H9 (cell line): ENCODE data around the gene YRDC. TPM values are rescaled to one million over a fixed set of nuclear protein-coding genes. Genes with fewer than 3 reads are reported as not detected.

ENCODE experiments used
- DNase-seq: peaks from one replicate; pipeline ENCODE4 v3.0.0-alpha.2; 2017
- H2AFZ ChIP-seq: one replicate; pipeline ENCODE4 v1.6.1; 2013; ENCODE audit warnings: mild to moderate bottlenecking, low read length, control low read depth, moderate library complexity
- H2AK5ac ChIP-seq: 2 replicates; pipeline ENCODE4 v1.6.1; 2013; ENCODE audit warnings: low read length, control low read depth, mixed read lengths; ENCODE audit not compliant: insufficient read length
- H2BK120ac ChIP-seq: one replicate; pipeline ENCODE4 v1.6.1; 2013; ENCODE audit warnings: low read depth, mild to moderate bottlenecking, low read length, control low read depth, inconsistent platforms; ENCODE audit not compliant: poor library complexity, severe bottlenecking
- H2BK12ac ChIP-seq: 2 replicates; pipeline ENCODE4 v1.6.1; 2013; ENCODE audit warnings: low read length, control low read depth, mixed read lengths, low read depth; ENCODE audit not compliant: insufficient read length
- H2BK15ac ChIP-seq: 2 replicates; pipeline ENCODE4 v1.6.1; 2013; ENCODE audit warnings: low read depth, low read length, control low read depth
- H2BK20ac ChIP-seq: one replicate; pipeline ENCODE4 v1.6.1; 2013; ENCODE audit warnings: low read depth, mild to moderate bottlenecking, low read length, control low read depth, inconsistent platforms; ENCODE audit not compliant: poor library complexity, severe bottlenecking
- H2BK5ac ChIP-seq: 2 replicates; pipeline ENCODE4 v1.6.1; 2013; ENCODE audit warnings: low read length, control low read depth, mixed read lengths; ENCODE audit not compliant: insufficient read length
- H3K14ac ChIP-seq: 2 replicates; pipeline ENCODE4 v1.6.1; 2013; ENCODE audit warnings: low read length, control low read depth; ENCODE audit not compliant: insufficient read depth
- H3K18ac ChIP-seq: 2 replicates; pipeline ENCODE4 v1.6.1; 2013; ENCODE audit warnings: low read depth, mild to moderate bottlenecking, mixed read lengths, low read length, control low read depth; ENCODE audit not compliant: insufficient read length
- H3K23ac ChIP-seq: 2 replicates; pipeline ENCODE4 v1.6.1; 2013; ENCODE audit warnings: low read length, control low read depth, mixed read lengths, low read depth; ENCODE audit not compliant: insufficient read length
- H3K23me2 ChIP-seq: 2 replicates; pipeline ENCODE4 v1.6.1; 2013; ENCODE audit warnings: low read depth, mild to moderate bottlenecking, mixed read lengths, low read length, control low read depth; ENCODE audit not compliant: insufficient read length, poor library complexity, severe bottlenecking
- H3K27ac ChIP-seq: 2 replicates; pipeline ENCODE4 v1.5.1; 2013; ENCODE audit warnings: low read length, control low read depth, mixed read lengths, low read depth; ENCODE audit not compliant: insufficient read length
- H3K27me3 ChIP-seq: 2 replicates; pipeline ENCODE4 v1.6.1; 2013; ENCODE audit warnings: low read length, control low read depth, inconsistent platforms; ENCODE audit not compliant: insufficient read depth
- H3K4ac ChIP-seq: 2 replicates; pipeline ENCODE4 v1.6.1; 2013; ENCODE audit warnings: low read depth, mild to moderate bottlenecking, control low read depth, inconsistent platforms, low read length, moderate library complexity
- H3K4me1 ChIP-seq: 2 replicates; pipeline ENCODE4 v1.6.1; 2013; ENCODE audit warnings: low read length, control low read depth, inconsistent platforms; ENCODE audit not compliant: insufficient read depth
- H3K4me2 ChIP-seq: 2 replicates; pipeline ENCODE4 v1.6.1; 2013; ENCODE audit warnings: low read length, control low read depth, mixed read lengths; ENCODE audit not compliant: insufficient read length, insufficient read depth
- H3K56ac ChIP-seq: 2 replicates; pipeline ENCODE4 v1.6.1; 2013; ENCODE audit warnings: low read depth, mild to moderate bottlenecking, mixed read lengths, low read length, control low read depth; ENCODE audit not compliant: insufficient read length
- H3K79me1 ChIP-seq: 2 replicates; pipeline ENCODE4 v1.6.1; 2013; ENCODE audit warnings: low read depth, mild to moderate bottlenecking, moderate library complexity, low read length, control low read depth, inconsistent platforms; ENCODE audit not compliant: insufficient read depth, poor library complexity, severe bottlenecking
- H3K79me2 ChIP-seq: 2 replicates; pipeline ENCODE4 v1.6.1; 2013; ENCODE audit warnings: low read length, control low read depth, inconsistent platforms; ENCODE audit not compliant: insufficient read depth
- H3K9ac ChIP-seq: 2 replicates; pipeline ENCODE4 v1.6.1; 2013; ENCODE audit warnings: low read length, control low read depth, mixed read lengths; ENCODE audit not compliant: insufficient read length; ENCODE audit errors: extremely low read depth
- H3K9me3 ChIP-seq: one replicate; pipeline ENCODE4 v1.6.1; 2013; ENCODE audit warnings: low read depth, low read length, inconsistent platforms; ENCODE audit not compliant: control insufficient read depth
- H3T11ph ChIP-seq: one replicate; pipeline ENCODE4 v1.6.1; 2013; ENCODE audit warnings: mild to moderate bottlenecking, low read length, control low read depth, inconsistent platforms
- H4K20me1 ChIP-seq: one replicate; pipeline ENCODE4 v1.6.1; 2013; ENCODE audit not compliant: control insufficient read depth, insufficient read length, insufficient read depth
- H4K5ac ChIP-seq: 2 replicates; pipeline ENCODE4 v1.6.1; 2013; ENCODE audit warnings: low read depth, mild to moderate bottlenecking, mixed read lengths, low read length, control low read depth; ENCODE audit not compliant: insufficient read length
- H4K8ac ChIP-seq: replicated peaks from 2 replicates; pipeline ENCODE4 v1.6.1; 2013; ENCODE audit warnings: low read length, control low read depth, mixed read lengths, low read depth; ENCODE audit not compliant: insufficient read length
- H4K91ac ChIP-seq: 2 replicates; pipeline ENCODE4 v1.6.1; 2013; ENCODE audit warnings: low read depth, mild to moderate bottlenecking, moderate library complexity, mixed read lengths, low read length, control low read depth; ENCODE audit not compliant: insufficient read length
- H3K27ac Mint-ChIP-seq, 3 experiments: 2 replicates in 2 of 3; 3 replicates in 1 of 3; pipeline ENCODE4 v1.8.0; 2020 to 2021; ENCODE audit warnings: mixed read lengths in 3 of 3, mild to moderate bottlenecking in 1 of 3, moderate library complexity in 1 of 3
- H3K27me3 Mint-ChIP-seq: 2 replicates; pipeline ENCODE4 v1.8.0; 2021; ENCODE audit warnings: low read depth, mild to moderate bottlenecking, moderate library complexity, mixed read lengths
- H3K36me3 Mint-ChIP-seq, 3 experiments: 2 replicates in 2 of 3; 3 replicates in 1 of 3; pipeline ENCODE4 v1.8.0; 2020 to 2021; ENCODE audit warnings: low read depth in 3 of 3, mixed read lengths in 3 of 3; ENCODE audit not compliant: insufficient read depth in 1 of 3
- H3K4me1 Mint-ChIP-seq, 2 experiments: 2 replicates each; pipeline ENCODE4 v1.8.0; 2020; ENCODE audit warnings: mixed read lengths in 2 of 2
- H3K4me3 Mint-ChIP-seq, 2 experiments: 2 replicates in 1 of 2; 3 replicates in 1 of 2; pipeline ENCODE4 v1.8.0; 2020 to 2021; ENCODE audit warnings: mild to moderate bottlenecking in 2 of 2, mixed read lengths in 2 of 2, moderate library complexity in 1 of 2
- H3K9me3 Mint-ChIP-seq, 2 experiments: 2 replicates in 1 of 2; 3 replicates in 1 of 2; pipeline ENCODE4 v1.8.0; 2020; ENCODE audit warnings: mild to moderate bottlenecking in 2 of 2, mixed read lengths in 2 of 2, moderate library complexity in 1 of 2
- CTCF ChIP-seq: fragments of 200-600 bp; sonication (generic); conservative IDR thresholded peaks from 3 replicates; pipeline ENCODE4 v1.8.0; 2021; ENCODE audit warnings: antibody characterized with exemption, mild to moderate bottlenecking
- WGBS: extraction: QIAGEN DNeasy Blood & Tissue Kit; methylation state at CpG from one replicate; pipeline ENCODE4 v1.1.7; 2013; ENCODE audit warnings: missing lambda C conversion rate, low lambda C conversion rate, mixed read lengths; ENCODE audit not compliant: insufficient read length; ENCODE audit errors: extremely low coverage; 5-methylcytosine and 5-hydroxymethylcytosine counted together
- total RNA-seq: library from RNA; stranded (reverse); gene quantifications from 2 replicates; pipeline ENCODE4 v1.2.1, GENCODE V29; 2021

The YRDC gene
- total RNA-seq, 1 experiment from 2014 or later, result 28.0 TPM

- no peaks in the 10 kb centered on the region for H3K23me2 ChIP-seq
- H3K18ac ChIP-seq, result no peak overlapping the region
Observed at GRCh38 chr1:37845786-37846185, 37.8 kb upstream of the YRDC start.

More at GRCh38 chr1:37845786-37846185, 37.8 kb upstream of the YRDC start:
- Histone ChIP-seq H2BK120ac (no peak overlapping the region), H3T11ph (no peak overlapping the region), H2BK12ac (no peak overlapping the region), H3K23ac (no peak overlapping the region), H4K8ac (no peak overlapping the region), H3K9ac (no peak overlapping the region), H4K91ac (no peak overlapping the region), H3K79me2 (no peaks in the 10 kb centered on the region), H3K14ac (no peak overlapping the region), H3K9me3 (no peaks in the 10 kb centered on the region), H3K4me2 (no peak overlapping the region), H3K27me3 (no peaks in the 10 kb centered on the region), H3K27ac (no peak overlapping the region), H3K79me1 (peaks cover 4% of the 10 kb centered on the region), H2AK5ac (no peak overlapping the region), H4K5ac (no peak overlapping the region), H2AFZ (no peak overlapping the region), H3K4ac (no peak overlapping the region), H2BK5ac (no peak overlapping the region), H2BK15ac (no peak overlapping the region), H3K4me1 (no peaks in the 10 kb centered on the region), H2BK20ac (no peak overlapping the region), H3K56ac (no peak overlapping the region), H4K20me1 (no peaks in the 10 kb centered on the region)
- WGBS, result no CpG with 5 or more reads among the region's 3 CpGs
- Mint-ChIP-seq H3K4me3 (no peak overlapping the region), H3K9me3 (no peaks in the 10 kb centered on the region), H3K4me1 (no peaks in the 10 kb centered on the region), H3K27ac (no peak overlapping the region), H3K36me3 (0 out of 7 replicates have a peak, but pooled peaks cover 0 to 2% (median 0%) of the 10 kb centered on the region in 3 experiments), H3K27me3 (no peaks in the 10 kb centered on the region)
- no peak for TF ChIP-seq CTCF
- no peak for DNase-seq
